Measurements from ENCODE around the gene CD300LG.

DNA sequence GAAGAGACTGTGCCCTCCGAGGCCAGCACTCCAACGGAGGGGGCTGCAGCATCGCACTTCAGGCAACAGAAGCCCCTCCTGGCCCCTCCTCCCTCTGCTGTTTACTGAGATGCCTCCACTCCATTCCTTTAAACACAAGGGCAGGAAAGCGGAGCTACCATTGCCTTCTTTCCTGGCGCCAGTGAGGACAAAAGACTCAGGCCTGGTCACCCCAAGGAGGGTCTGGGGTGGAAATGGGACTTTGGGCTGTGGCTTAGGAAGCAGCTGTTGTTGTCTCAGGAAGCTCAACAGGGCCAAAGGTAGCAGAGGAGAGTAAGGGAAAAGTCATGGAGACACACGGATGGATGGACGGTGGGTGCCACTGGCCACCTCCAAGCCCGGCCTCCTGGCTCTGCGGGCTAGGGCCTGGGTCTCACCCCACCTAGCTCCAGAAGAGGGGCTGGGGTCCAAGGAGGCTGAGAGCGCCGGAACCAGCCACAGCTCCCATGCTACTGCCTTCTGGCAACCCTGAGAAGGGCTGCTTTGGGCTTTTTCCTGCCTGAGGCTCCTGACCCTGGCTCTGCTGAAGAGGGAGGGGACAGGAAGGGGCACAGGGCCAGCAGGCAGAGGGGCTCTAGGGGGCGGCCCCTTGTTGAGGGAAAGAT lies 11.1 kb downstream of the CD300LG start:
- TF ChIP-seq, protein P1, sequence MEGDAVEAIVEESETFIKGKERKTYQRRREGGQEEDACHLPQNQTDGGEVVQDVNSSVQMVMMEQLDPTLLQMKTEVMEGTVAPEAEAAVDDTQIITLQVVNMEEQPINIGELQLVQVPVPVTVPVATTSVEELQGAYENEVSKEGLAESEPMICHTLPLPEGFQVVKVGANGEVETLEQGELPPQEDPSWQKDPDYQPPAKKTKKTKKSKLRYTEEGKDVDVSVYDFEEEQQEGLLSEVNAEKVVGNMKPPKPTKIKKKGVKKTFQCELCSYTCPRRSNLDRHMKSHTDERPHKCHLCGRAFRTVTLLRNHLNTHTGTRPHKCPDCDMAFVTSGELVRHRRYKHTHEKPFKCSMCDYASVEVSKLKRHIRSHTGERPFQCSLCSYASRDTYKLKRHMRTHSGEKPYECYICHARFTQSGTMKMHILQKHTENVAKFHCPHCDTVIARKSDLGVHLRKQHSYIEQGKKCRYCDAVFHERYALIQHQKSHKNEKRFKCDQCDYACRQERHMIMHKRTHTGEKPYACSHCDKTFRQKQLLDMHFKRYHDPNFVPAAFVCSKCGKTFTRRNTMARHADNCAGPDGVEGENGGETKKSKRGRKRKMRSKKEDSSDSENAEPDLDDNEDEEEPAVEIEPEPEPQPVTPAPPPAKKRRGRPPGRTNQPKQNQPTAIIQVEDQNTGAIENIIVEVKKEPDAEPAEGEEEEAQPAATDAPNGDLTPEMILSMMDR (IDR thresholded peaks at IDR 0.05) = no peak
- no peak for TF ChIP-seq POLR2A (IDR thresholded peaks at IDR 0.05)

Measured in body of pancreas (tissue), 4 donors.